ENCODE results near the gene BMF.

DNA sequence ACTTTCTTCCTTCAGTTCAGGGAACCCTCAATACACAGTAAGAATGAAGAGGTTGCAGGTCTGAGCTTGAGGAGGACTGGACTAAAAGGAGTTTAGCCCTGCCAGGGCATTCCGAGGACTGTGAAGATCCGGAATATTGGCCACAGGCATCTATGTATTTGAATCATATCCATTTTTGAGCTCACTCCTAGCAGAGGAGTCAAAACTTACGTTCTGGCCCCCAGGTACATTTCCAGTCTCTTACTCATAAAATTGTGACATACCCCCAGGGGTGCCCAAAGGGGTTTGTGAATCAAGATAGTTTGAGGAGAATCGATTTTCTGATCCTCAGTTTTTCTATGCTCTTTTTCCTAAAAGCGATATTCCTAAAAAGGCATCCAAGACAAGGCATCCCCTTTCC lies 42.1 kb downstream of the BMF start:
- no peak for TF ChIP-seq CTCF (IDR thresholded peaks at IDR 0.05; ENCODE audit: low read depth, low read length)
- no peak for TF ChIP-seq EZH2phosphoT487 (IDR thresholded peaks at IDR 0.05; ENCODE audit: low read depth)
